GM10266 (cell line): Measurements from ENCODE around the gene ARNT2.

Experiments used
- DNase-seq: peaks from one replicate; pipeline ENCODE4 v3.0.0; 2012; ENCODE audit errors: extremely low spot score
- CTCF ChIP-seq: IDR thresholded peaks from 2 replicates; pipeline ENCODE4 v1.5.1; 2012; ENCODE audit warnings: mild to moderate bottlenecking, low read depth; ENCODE audit not compliant: control insufficient read depth, insufficient read depth; ENCODE audit errors: missing control alignments

The ARNT2 gene

DNA sequence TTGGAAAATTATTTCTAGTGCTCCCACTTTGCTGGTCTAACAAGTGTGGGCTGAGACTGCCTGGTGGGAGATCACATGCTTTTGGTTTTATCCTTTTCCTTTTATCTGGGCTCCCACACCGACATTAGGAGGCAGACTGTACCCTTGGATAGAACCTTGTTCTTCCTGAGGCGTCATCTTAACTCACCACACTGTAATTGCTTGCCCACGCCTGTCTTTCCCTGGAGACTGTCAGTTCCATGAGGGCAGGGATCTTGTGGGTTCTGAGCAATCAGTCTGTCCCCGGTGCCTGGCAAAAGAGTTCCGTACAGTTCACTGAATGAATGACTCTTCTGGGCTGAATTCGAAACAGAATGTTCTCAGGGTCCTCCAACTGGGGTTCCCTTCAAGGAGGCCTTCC is 166.4 kb downstream of the ARNT2 start:
- no peak for DNase-seq
- no peak for TF ChIP-seq CTCF

GRCh38 chr15:80572337-80572736 is 168.2 kb downstream of the ARNT2 start:
- DNase-seq = no peak
- no peak for TF ChIP-seq CTCF

DNA sequence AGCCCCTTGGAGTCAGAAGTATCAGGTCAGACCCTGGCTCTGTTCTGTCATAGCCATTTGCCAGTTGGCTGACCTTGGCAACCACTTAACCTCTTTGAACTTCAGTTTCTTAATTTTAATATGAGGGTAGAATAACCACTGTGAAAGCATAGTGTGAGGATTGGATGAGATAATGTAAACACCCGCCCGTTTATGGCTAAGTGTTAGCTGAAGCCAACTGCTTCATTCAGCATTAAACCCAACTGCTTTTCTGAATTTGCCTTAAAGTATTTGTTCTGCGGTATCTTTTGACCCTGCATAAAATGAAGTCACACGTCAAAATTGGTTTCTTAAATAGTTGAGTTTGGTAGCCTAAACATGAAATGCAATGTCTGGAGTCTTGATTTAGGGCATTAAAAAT is 169.4 kb downstream of the ARNT2 start:
- DNase-seq = no peak
- no peak for TF ChIP-seq CTCF

GRCh38 chr15:80574590-80574989 is 170.4 kb downstream of the ARNT2 start:
- DNase-seq = no peak

GRCh38 chr15:80576519-80577090 is 172.4 kb downstream of the ARNT2 start:
- no peak for TF ChIP-seq CTCF
- no peak for DNase-seq

More at GRCh38 chr15:80574590-80574989, 170.4 kb downstream of the ARNT2 start:
- TF ChIP-seq CTCF = no peak

DNA sequence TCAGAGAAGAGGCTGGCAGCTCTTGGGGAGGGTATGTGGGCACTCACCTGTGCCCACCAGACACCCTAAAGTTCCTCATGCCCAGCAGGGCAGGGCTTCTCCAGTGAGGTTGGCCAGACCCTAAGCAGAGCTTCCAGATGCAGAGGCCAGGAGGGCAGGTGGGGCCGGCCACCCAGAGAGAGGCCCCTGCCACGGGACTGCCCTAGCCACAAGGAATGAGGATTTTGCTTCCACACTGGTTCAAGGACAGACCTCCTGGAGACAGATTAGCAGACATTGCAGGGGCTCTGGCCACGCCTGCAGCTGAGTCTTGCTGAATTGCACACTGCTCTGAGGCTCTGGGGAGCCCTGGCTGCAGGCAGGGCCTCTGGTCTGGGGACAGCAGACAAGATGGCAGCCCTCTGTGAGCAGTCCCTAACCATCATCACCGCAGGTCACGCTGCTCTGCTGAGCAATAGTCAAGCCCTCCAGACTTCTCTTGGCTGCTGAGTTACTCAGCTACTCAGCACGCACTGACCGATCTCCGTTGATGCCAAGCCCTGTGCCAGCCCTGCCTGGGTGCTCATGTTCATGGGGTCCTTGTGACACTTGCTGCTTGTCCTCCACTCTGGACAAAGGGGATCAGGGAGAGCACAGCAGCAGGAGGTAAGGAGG is 173.5 kb downstream of the ARNT2 start:
- TF ChIP-seq CTCF = no peak
- DNase-seq = no peak

DNA sequence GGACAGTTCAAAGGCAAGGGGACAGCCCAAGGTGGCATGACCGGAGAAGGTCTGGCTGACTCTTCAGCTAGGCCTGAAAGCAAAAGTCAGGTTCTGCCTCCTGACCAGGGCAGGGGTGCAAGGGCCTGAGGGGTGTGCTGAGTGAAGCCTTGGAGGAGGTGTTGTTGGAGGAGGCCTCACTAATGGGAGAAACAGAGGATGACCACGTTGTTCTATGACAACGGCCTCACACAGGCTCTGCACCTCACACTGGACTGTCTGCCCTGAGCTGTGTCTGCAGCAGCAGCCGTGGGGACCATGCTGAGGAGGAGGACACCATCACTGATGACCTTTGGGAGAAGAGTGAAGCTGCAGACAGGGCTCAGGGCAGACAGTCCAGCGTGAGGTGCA is 174.0 kb downstream of the ARNT2 start:
- TF ChIP-seq CTCF = no peak
- DNase-seq = no peak
